Measurements from ENCODE around the gene MAPK10. TPM values are rescaled to one million over a fixed set of nuclear protein-coding genes. Genes with fewer than 3 reads are reported as not detected.

Gene MAPK10
- total RNA-seq, 4 donors from 2014 or later = 0.15 to 1.5 (median 0.35) TPM; not detected in 1

DNA sequence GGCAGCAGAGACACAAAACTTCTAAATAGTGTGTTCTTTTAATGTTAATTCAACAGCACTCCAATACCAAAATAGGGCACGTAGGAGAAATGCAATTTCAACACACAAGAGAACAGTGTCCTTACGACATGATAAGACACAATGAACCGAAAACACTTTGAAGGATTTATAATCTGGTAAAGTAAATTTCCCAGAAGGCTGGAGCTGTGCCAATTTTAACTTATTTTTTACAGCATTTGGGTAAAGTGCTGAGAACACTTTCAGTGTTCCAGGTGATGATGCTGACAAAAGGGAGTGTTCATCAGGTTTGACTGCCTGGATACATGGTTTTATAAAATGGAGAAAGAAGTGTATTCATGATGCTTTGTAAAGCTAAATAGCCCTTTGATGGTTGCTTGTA lies 76.5 kb downstream of the MAPK10 start:
- Histone ChIP-seq H3K36me3 (no peaks in the 10 kb centered on the region), H3K9me3 (no peaks in the 10 kb centered on the region), H3K27ac (no peak overlapping the region), H3K4me1 (no peaks in the 10 kb centered on the region), H3K4me3 (no peak overlapping the region), H3K27me3 (no peaks in the 10 kb centered on the region)
- ATAC-seq (no peak), DNase-seq (no peak)
- intact Hi-C loops (cut with DNase I; ENCODE audit: low total_unique reads) = no loop called here
- in situ Hi-C loops (cut with MboI; ENCODE audit: low sequenced_read_pairs in 4 of 4) = no loop called here
- TF ChIP-seq POLR2A (IDR thresholded peaks at IDR 0.05) = no peak
- TF ChIP-seq, protein P1, sequence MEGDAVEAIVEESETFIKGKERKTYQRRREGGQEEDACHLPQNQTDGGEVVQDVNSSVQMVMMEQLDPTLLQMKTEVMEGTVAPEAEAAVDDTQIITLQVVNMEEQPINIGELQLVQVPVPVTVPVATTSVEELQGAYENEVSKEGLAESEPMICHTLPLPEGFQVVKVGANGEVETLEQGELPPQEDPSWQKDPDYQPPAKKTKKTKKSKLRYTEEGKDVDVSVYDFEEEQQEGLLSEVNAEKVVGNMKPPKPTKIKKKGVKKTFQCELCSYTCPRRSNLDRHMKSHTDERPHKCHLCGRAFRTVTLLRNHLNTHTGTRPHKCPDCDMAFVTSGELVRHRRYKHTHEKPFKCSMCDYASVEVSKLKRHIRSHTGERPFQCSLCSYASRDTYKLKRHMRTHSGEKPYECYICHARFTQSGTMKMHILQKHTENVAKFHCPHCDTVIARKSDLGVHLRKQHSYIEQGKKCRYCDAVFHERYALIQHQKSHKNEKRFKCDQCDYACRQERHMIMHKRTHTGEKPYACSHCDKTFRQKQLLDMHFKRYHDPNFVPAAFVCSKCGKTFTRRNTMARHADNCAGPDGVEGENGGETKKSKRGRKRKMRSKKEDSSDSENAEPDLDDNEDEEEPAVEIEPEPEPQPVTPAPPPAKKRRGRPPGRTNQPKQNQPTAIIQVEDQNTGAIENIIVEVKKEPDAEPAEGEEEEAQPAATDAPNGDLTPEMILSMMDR (IDR thresholded peaks at IDR 0.05 in 4 of 5, conservative IDR thresholded peaks at IDR 0.05 in 1 of 5) = no peak

DNA sequence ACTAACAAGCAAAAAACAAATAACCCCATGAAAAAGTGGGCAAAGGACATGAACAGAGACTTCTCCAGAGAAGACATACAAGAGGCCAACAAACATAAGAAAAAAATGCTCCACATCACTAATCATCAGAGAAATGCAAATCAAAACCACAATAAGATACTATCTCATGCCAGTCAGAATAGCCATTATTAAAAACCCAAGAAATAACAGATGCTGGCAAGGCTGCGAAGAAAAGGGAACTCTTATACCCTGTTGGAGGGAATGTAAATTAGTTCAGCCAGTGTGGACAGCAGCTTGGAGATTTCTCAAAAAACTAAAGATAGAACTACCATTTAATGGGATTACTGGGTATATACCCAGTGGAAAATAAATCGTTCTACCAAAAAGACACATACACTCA lies 79.6 kb downstream of the MAPK10 start:
- no peaks in the 10 kb centered on the region for H3K4me1 ChIP-seq
- intact Hi-C loops (cut with DNase I; ENCODE audit: low total_unique reads) (no loop called here), in situ Hi-C loops (cut with MboI; ENCODE audit: low sequenced_read_pairs in 4 of 4) (no loop called here)
- DNase-seq (no peak), ATAC-seq (no peak)
- TF ChIP-seq, protein P1 (IDR thresholded peaks at IDR 0.05 in 4 of 5, conservative IDR thresholded peaks at IDR 0.05 in 1 of 5) = no peak
- no peak for TF ChIP-seq POLR2A (IDR thresholded peaks at IDR 0.05)
- H3K27me3 ChIP-seq = no peaks in the 10 kb centered on the region
- no peak overlapping the region for H3K4me3 ChIP-seq
- H3K27ac ChIP-seq = no peak overlapping the region
- no peaks in the 10 kb centered on the region for H3K9me3 ChIP-seq
- H3K36me3 ChIP-seq = no peaks in the 10 kb centered on the region

DNA sequence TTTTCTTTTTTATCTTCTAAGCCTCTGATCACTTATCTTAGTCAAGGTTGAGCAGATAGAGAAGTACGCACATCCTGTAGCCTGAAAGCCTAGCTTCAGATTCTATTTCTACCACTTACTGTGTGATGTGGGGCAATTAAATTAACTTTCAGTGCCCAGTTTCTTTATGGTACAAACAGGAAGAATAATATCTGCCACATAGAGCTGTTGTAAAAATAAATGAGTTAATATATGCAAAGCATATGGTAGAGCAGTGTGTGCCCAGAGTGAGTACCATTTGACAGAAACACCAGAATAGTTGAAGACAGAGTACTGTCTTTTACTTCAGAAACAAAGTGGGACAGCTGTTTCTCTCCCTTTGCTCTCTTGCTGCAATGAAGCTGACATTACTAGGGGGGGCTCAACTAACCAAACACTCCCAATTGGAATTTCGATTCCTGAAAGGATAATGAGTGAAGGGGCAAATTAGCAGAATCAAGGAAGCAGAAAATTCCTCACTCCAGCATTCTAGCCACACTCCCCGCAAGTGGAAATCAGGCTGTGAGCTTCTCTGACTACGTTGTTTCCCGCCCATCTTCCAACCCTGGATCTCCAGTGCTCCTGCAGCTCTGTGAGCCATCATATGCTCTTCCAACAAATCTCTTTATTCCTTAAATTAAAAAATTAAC lies 80.4 kb downstream of the MAPK10 start:
- in situ Hi-C loops (cut with MboI; ENCODE audit: low sequenced_read_pairs in 4 of 4) = no loop called here

DNA sequence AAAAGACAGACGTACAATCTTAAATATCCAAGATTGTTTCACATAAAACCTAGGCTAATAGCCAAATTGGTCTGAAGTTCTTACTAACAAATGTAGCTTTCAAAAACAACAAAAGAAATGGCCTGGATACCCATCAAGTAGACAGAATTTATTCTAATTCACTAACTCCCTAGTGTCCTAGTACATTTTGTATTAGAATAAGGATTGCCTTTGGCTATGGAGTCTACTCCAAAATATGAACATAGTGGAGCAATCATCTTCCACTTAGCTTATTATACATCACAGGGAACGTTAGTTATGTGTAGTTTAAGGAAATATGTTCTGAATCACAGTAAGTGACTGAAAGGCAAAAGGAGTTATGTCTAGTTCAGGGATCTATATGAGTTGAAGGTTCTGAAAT lies 81.7 kb downstream of the MAPK10 start:
- Histone ChIP-seq H3K4me3 (no peak overlapping the region), H3K36me3 (no peaks in the 10 kb centered on the region), H3K27ac (no peak overlapping the region), H3K27me3 (no peaks in the 10 kb centered on the region), H3K4me1 (no peaks in the 10 kb centered on the region), H3K9me3 (no peaks in the 10 kb centered on the region)
- ATAC-seq (no peak), DNase-seq (no peak)
- intact Hi-C loops (cut with DNase I; ENCODE audit: low total_unique reads) (no loop called here), in situ Hi-C loops (cut with MboI; ENCODE audit: low sequenced_read_pairs in 4 of 4) (no loop called here)
- no peak for TF ChIP-seq POLR2A (IDR thresholded peaks at IDR 0.05)

More for the DNA sequence above, 80.4 kb downstream of the MAPK10 start:
- Histone ChIP-seq H3K4me3 (no peak overlapping the region), H3K27me3 (no peaks in the 10 kb centered on the region), H3K27ac (no peak overlapping the region), H3K36me3 (no peaks in the 10 kb centered on the region), H3K9me3 (no peaks in the 10 kb centered on the region), H3K4me1 (no peaks in the 10 kb centered on the region)
- intact Hi-C loops (cut with DNase I; ENCODE audit: low total_unique reads) = no loop called here
- DNase-seq = no peak
- TF ChIP-seq POLR2A (IDR thresholded peaks at IDR 0.05) = no peak
- TF ChIP-seq, protein P1 (IDR thresholded peaks at IDR 0.05 in 4 of 5, conservative IDR thresholded peaks at IDR 0.05 in 1 of 5) = no peak
- no peak for ATAC-seq

DNA sequence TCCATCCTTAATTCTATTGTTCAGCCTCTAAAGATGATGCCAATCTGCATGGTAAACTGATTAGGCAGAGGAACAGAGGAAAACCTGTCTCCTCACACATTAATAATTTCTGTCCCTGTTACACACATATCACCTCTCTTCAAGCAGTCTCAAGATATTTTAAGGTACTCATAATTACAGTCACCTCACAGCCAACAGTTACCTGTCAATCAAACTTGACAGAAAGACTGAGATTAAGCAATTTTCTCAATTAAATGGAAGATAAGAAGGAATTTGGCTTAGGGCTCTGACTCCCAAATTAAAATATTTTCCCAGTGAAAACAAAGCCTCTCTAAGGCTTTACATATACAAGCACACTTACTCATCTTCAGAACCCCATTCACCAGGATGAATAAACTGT lies 85.2 kb downstream of the MAPK10 start:
- H3K27me3 ChIP-seq = no peaks in the 10 kb centered on the region
- in situ Hi-C loops (cut with MboI; ENCODE audit: low sequenced_read_pairs in 4 of 4) (no loop called here), intact Hi-C loops (cut with DNase I; ENCODE audit: low total_unique reads) (no loop called here)
- DNase-seq = no peak
- no peak for ATAC-seq
- no peaks in the 10 kb centered on the region for H3K4me1 ChIP-seq
- no peaks in the 10 kb centered on the region for H3K36me3 ChIP-seq
- TF ChIP-seq POLR2A (IDR thresholded peaks at IDR 0.05) = no peak
- TF ChIP-seq, protein P1 (IDR thresholded peaks at IDR 0.05 in 4 of 5, conservative IDR thresholded peaks at IDR 0.05 in 1 of 5) = no peak
- no peak overlapping the region for H3K4me3 ChIP-seq
- H3K27ac ChIP-seq = no peak overlapping the region
- H3K9me3 ChIP-seq = no peaks in the 10 kb centered on the region
